Liver (tissue), 3 donors: ENCODE results near the gene BFSP2.
A peak's percentile ranks its signal among the peaks of the same experiment; 100 is the strongest.

Source experiments
- ATF3 ChIP-seq: IDR thresholded peaks from 2 replicates; pipeline ENCODE4 v1.6.1; 2016; ENCODE audit warnings: antibody characterized with exemption
- CTCF ChIP-seq: fragments of 150-350 bp; IDR thresholded peaks from 2 replicates; pipeline ENCODE4 v1.5.1; 2017; ENCODE audit warnings: improper control_type of control experiment, low read depth, low read length; ENCODE audit not compliant: missing input control
- FOXA1 ChIP-seq: IDR thresholded peaks from 2 replicates; pipeline ENCODE4 v1.6.1; 2016; ENCODE audit warnings: antibody characterized with exemption
- GABPA ChIP-seq, 2 donors: IDR thresholded peaks in 1 of 2; conservative IDR thresholded peaks in 1 of 2; 2 replicates each; pipeline ENCODE4 v1.6.1; 2016; ENCODE audit warnings: antibody characterized with exemption in 2 of 2, mild to moderate bottlenecking in 1 of 2, moderate library complexity in 1 of 2
- HNF4A ChIP-seq, 2 donors: conservative IDR thresholded peaks; 2 replicates each; pipeline ENCODE4 v1.6.1; 2016; ENCODE audit warnings: antibody characterized with exemption in 2 of 2, mild to moderate bottlenecking in 2 of 2
- JUND ChIP-seq, 2 donors: IDR thresholded peaks; 2 replicates each; pipeline ENCODE4 v1.6.1; 2016; ENCODE audit warnings: antibody characterized with exemption in 2 of 2
- MAX ChIP-seq: IDR thresholded peaks from 2 replicates; pipeline ENCODE4 v1.6.1; 2016; ENCODE audit warnings: antibody characterized with exemption
- NR2F2 ChIP-seq: IDR thresholded peaks from 2 replicates; pipeline ENCODE4 v1.6.1; 2016; ENCODE audit warnings: antibody characterized with exemption
- RAD21 ChIP-seq, 2 donors: IDR thresholded peaks; 2 replicates each; pipeline ENCODE4 v1.6.1; 2016; ENCODE audit warnings: antibody characterized with exemption in 2 of 2, mild to moderate bottlenecking in 2 of 2
- REST ChIP-seq: IDR thresholded peaks from 2 replicates; pipeline ENCODE4 v1.6.1; 2016; ENCODE audit warnings: antibody characterized with exemption, mild to moderate bottlenecking
- RXRA ChIP-seq, 2 donors: IDR thresholded peaks; 2 replicates each; pipeline ENCODE4 v1.6.1; 2017 to 2018; ENCODE audit warnings: antibody characterized with exemption in 2 of 2, mild to moderate bottlenecking in 1 of 2
- TAF1 ChIP-seq: conservative IDR thresholded peaks from 2 replicates; pipeline ENCODE4 v1.6.1; 2016; ENCODE audit warnings: antibody characterized with exemption, mild to moderate bottlenecking
- YY1 ChIP-seq: IDR thresholded peaks from 2 replicates; pipeline ENCODE4 v1.6.1; 2016; ENCODE audit warnings: antibody characterized with exemption, mild to moderate bottlenecking
- ZBTB33 ChIP-seq: IDR thresholded peaks from 2 replicates; pipeline ENCODE4 v1.6.1; 2016; ENCODE audit warnings: antibody characterized with exemption
- donor health status: healthy.
- donor health status: healthy.

GRCh38 chr3:133428552-133428951, 28.7 kb downstream of the BFSP2 start:
- TF ChIP-seq TAF1 (no peak), CTCF (no peak), YY1 (no peak), ZBTB33 (no peak), REST (no peak), ATF3 (no peak), RXRA (IDR thresholded peaks at IDR 0.05) (peak in 1 of 2 donors; percentile 79), JUND (IDR thresholded peaks at IDR 0.05) (no peak), GABPA (IDR thresholded peaks at IDR 0.05 in 1 of 2, conservative IDR thresholded peaks at IDR 0.05 in 1 of 2) (no peak), RAD21 (IDR thresholded peaks at IDR 0.05) (no peak), MAX (no peak), HNF4A (conservative IDR thresholded peaks at IDR 0.05) (peak in 1 of 2 donors; percentile 31), NR2F2 (no peak), FOXA1 (no peak)
